Neuron (in vitro differentiated cells): ENCODE results near the gene TMOD1.
"Not testable (repeated sequence)": the region's sequence is repeated elsewhere in the genome, so short reads cannot be mapped to it uniquely, and the experiment has no call there.

Experiments used
- H2AFZ ChIP-seq: one replicate; pipeline ENCODE4 v1.6.1; 2013; ENCODE audit warnings: low read depth, mild to moderate bottlenecking, inconsistent platforms, low read length, moderate library complexity
- H3K27me3 ChIP-seq: one replicate; pipeline ENCODE4 v1.6.1; 2013; ENCODE audit warnings: low read length; ENCODE audit not compliant: insufficient read depth
- H3K36me3 ChIP-seq: one replicate; pipeline ENCODE4 v1.6.1; 2013; ENCODE audit warnings: low read length; ENCODE audit not compliant: insufficient read depth
- H3K4me1 ChIP-seq: one replicate; pipeline ENCODE4 v1.6.1; 2013; ENCODE audit warnings: low read length; ENCODE audit not compliant: insufficient read depth
- H3K4me3 ChIP-seq: 2 replicates; pipeline ENCODE4 v1.5.1; 2013; ENCODE audit warnings: mild to moderate bottlenecking, low read length, moderate library complexity
- H3K9me3 ChIP-seq: one replicate; pipeline ENCODE4 v1.6.1; 2013; ENCODE audit warnings: low read length

Gene TMOD1

GRCh38 chr9:97594381-97594921, 93.0 kb downstream of the TMOD1 start:
- no peaks in the 10 kb centered on the region for H3K4me1 ChIP-seq
- H3K36me3 ChIP-seq = no peaks in the 10 kb centered on the region
- no peaks in the 10 kb centered on the region for H3K27me3 ChIP-seq
- H3K9me3 ChIP-seq = no peaks in the 10 kb centered on the region
- no peak overlapping the region for H3K4me3 ChIP-seq
- no peak overlapping the region for H2AFZ ChIP-seq

GRCh38 chr9:97596906-97597305, 95.4 kb downstream of the TMOD1 start:
- no peak overlapping the region for H2AFZ ChIP-seq
- H3K36me3 ChIP-seq = peaks cover 22% of the 10 kb centered on the region
- no peaks in the 10 kb centered on the region for H3K4me1 ChIP-seq
- H3K27me3 ChIP-seq = no peaks in the 10 kb centered on the region
- H3K9me3 ChIP-seq = no peaks in the 10 kb centered on the region
- no peak overlapping the region for H3K4me3 ChIP-seq

GRCh38 chr9:97598461-97599288, 97.2 kb downstream of the TMOD1 start:
- Histone ChIP-seq H3K4me3 (no peak overlapping the region), H3K4me1 (no peaks in the 10 kb centered on the region), H3K27me3 (no peaks in the 10 kb centered on the region), H2AFZ (no peak overlapping the region), H3K9me3 (no peaks in the 10 kb centered on the region), H3K36me3 (peaks cover 38% of the 10 kb centered on the region)

- Histone ChIP-seq H3K9me3 (no peaks in the 10 kb centered on the region), H3K27me3 (no peaks in the 10 kb centered on the region), H3K4me1 (no peaks in the 10 kb centered on the region), H2AFZ (no peak overlapping the region), H3K36me3 (peaks cover 42% of the 10 kb centered on the region), H3K4me3 (no peak overlapping the region)
These were observed 97.9 kb downstream of the TMOD1 start for GRCh38 chr9:97599314-97599846.

GRCh38 chr9:97600531-97601227, 99.2 kb downstream of the TMOD1 start:
- no peaks in the 10 kb centered on the region for H3K4me1 ChIP-seq

GRCh38 chr9:97601228-97601898, 99.9 kb downstream of the TMOD1 start:
- no peak overlapping the region for H3K4me3 ChIP-seq
- no peak overlapping the region for H2AFZ ChIP-seq
- H3K27me3 ChIP-seq = no peaks in the 10 kb centered on the region
- no peaks in the 10 kb centered on the region for H3K9me3 ChIP-seq
- H3K4me1 ChIP-seq = no peaks in the 10 kb centered on the region
- peaks cover 61% of the 10 kb centered on the region for H3K36me3 ChIP-seq

More at GRCh38 chr9:97600531-97601227, 99.2 kb downstream of the TMOD1 start:
- no peaks in the 10 kb centered on the region for H3K27me3 ChIP-seq
- no peak overlapping the region for H3K4me3 ChIP-seq
- no peaks in the 10 kb centered on the region for H3K9me3 ChIP-seq
- peaks cover 55% of the 10 kb centered on the region for H3K36me3 ChIP-seq
- H2AFZ ChIP-seq = no peak overlapping the region

GRCh38 chr9:97602430-97602829, 101.0 kb downstream of the TMOD1 start:
- Histone ChIP-seq H3K36me3 (peaks cover 72% of the 10 kb centered on the region), H3K4me3 (no peak overlapping the region), H3K27me3 (no peaks in the 10 kb centered on the region), H3K9me3 (no peaks in the 10 kb centered on the region), H3K4me1 (no peaks in the 10 kb centered on the region), H2AFZ (no peak overlapping the region)

- peaks cover 75% of the 10 kb centered on the region for H3K36me3 ChIP-seq
- H3K27me3 ChIP-seq = no peaks in the 10 kb centered on the region
- no peak overlapping the region for H3K4me3 ChIP-seq
- H2AFZ ChIP-seq = no peak overlapping the region
- H3K9me3 ChIP-seq = no peaks in the 10 kb centered on the region
- no peaks in the 10 kb centered on the region for H3K4me1 ChIP-seq
These were observed 103.6 kb downstream of the TMOD1 start for GRCh38 chr9:97604901-97605645.

GRCh38 chr9:97615439-97616072, 114.1 kb downstream of the TMOD1 start:
- peaks cover 66% of the 10 kb centered on the region for H3K36me3 ChIP-seq
- H3K27me3 ChIP-seq = no peaks in the 10 kb centered on the region
- H3K4me1 ChIP-seq = no peaks in the 10 kb centered on the region
- no peak overlapping the region for H3K4me3 ChIP-seq
- no peaks in the 10 kb centered on the region for H3K9me3 ChIP-seq
- H2AFZ ChIP-seq = no peak overlapping the region

- Histone ChIP-seq H3K36me3 (peaks cover 65% of the 10 kb centered on the region), H3K4me3 (no peak overlapping the region), H3K4me1 (no peaks in the 10 kb centered on the region), H3K9me3 (peaks cover 8% of the 10 kb centered on the region), H3K27me3 (no peaks in the 10 kb centered on the region), H2AFZ (no peak overlapping the region)
These were observed 116.5 kb downstream of the TMOD1 start for GRCh38 chr9:97617939-97618416.

GRCh38 chr9:97620063-97620462, 118.6 kb downstream of the TMOD1 start:
- peaks cover 17% of the 10 kb centered on the region for H3K9me3 ChIP-seq
- peaks cover 70% of the 10 kb centered on the region for H3K36me3 ChIP-seq
- H3K4me3 ChIP-seq, H3K4me1 ChIP-seq, H2AFZ ChIP-seq, H3K27me3 ChIP-seq: not testable (repeated sequence)

GRCh38 chr9:97622483-97622882, 121.0 kb downstream of the TMOD1 start:
- not testable (repeated sequence) for H3K4me3 ChIP-seq, H3K27me3 ChIP-seq, H3K4me1 ChIP-seq, H2AFZ ChIP-seq
- H3K9me3 ChIP-seq = peaks cover 17% of the 10 kb centered on the region
- peaks cover 68% of the 10 kb centered on the region for H3K36me3 ChIP-seq
